A673 (cell line): ENCODE data around the gene PAPSS2. TPM values are rescaled to one million over a fixed set of nuclear protein-coding genes. Genes with fewer than 3 reads are reported as not detected.

Experiments used
- BruUV-seq: library from RNA; stranded (reverse); fragments of 400-500 nt; replicated peaks from 2 replicates; lab custom pipeline; 2021; lab: Mats Ljungman, UMichigan
- CTCF ChIA-PET: fragments of 300-600 bp; sonication (Branson Sonifier 250); formaldehyde crosslinking; loops from one replicate; lab custom pipeline; 2022; ENCODE audit warnings: antibody characterized with exemption; lab: Charles Lee
- POLR2A ChIA-PET: fragments of 300-600 bp; sonication (Branson Sonifier 250); formaldehyde crosslinking; loops from one replicate; lab custom pipeline; 2022; ENCODE audit warnings: antibody characterized with exemption; ENCODE audit not compliant: low non-redundant PET; lab: Charles Lee
- DNase-seq: peaks from one replicate; pipeline ENCODE4 v3.0.0-alpha.2; 2015; ENCODE audit warnings: low spot score
- H3K27ac ChIP-seq: fragments of 200-600 bp; sonication (generic); 2 replicates; pipeline ENCODE4 v1.5.1; 2016; ENCODE audit warnings: mixed run types, low read depth, mild to moderate bottlenecking, mixed read lengths, antibody characterized with exemption, low read length; ENCODE audit not compliant: poor library complexity, severe bottlenecking
- H3K27me3 ChIP-seq: fragments of 200-600 bp; sonication (generic); replicated peaks from 2 replicates; pipeline ENCODE4 v1.6.1; 2017; ENCODE audit warnings: mixed run types, low read depth, mild to moderate bottlenecking, mixed read lengths, antibody characterized with exemption, low read length; ENCODE audit not compliant: insufficient read depth, poor library complexity
- H3K36me3 ChIP-seq: fragments of 200-600 bp; sonication (generic); 2 replicates; pipeline ENCODE4 v1.6.1; 2016; ENCODE audit warnings: mixed run types, mild to moderate bottlenecking, mixed read lengths, antibody characterized with exemption, low read length; ENCODE audit not compliant: insufficient read depth, poor library complexity, severe bottlenecking
- H3K4me1 ChIP-seq: fragments of 200-600 bp; sonication (generic); 2 replicates; pipeline ENCODE4 v1.6.1; 2017; ENCODE audit warnings: mixed run types, mild to moderate bottlenecking, mixed read lengths, antibody characterized with exemption, low read length; ENCODE audit not compliant: insufficient read depth, poor library complexity, severe bottlenecking
- H3K4me3 ChIP-seq: fragments of 200-600 bp; sonication (generic); 2 replicates; pipeline ENCODE4 v1.5.1; 2016; ENCODE audit warnings: low read depth, mixed run types, mild to moderate bottlenecking, mixed read lengths, low read length; ENCODE audit not compliant: poor library complexity, severe bottlenecking
- H3K9me3 ChIP-seq: fragments of 200-600 bp; sonication (generic); 2 replicates; pipeline ENCODE4 v1.6.1; 2016; ENCODE audit warnings: mixed run types, low read depth, mild to moderate bottlenecking, mixed read lengths, antibody characterized with exemption, low read length; ENCODE audit not compliant: poor library complexity, severe bottlenecking
- EZH2 ChIP-seq: fragments of 200-600 bp; sonication (generic); IDR thresholded peaks from 2 replicates; pipeline ENCODE4 v1.6.1; 2017; ENCODE audit warnings: borderline replicate concordance, low read depth, mild to moderate bottlenecking, mixed read lengths, antibody characterized with exemption, low read length; ENCODE audit not compliant: poor library complexity, severe bottlenecking
- intact Hi-C: fragments of 100-400 bp; cut with micrococcal nuclease; formaldehyde crosslinking; loops from one replicate; pipeline ENCODE4 v1.10.0; 2022; ENCODE audit not compliant: unreplicated experiment
- total RNA-seq: library from RNA; stranded (reverse); gene quantifications from 2 replicates; pipeline ENCODE4 v1.2.3, GENCODE V29; 2021
- TF ChIP-seq, protein P1 (sequence below): fragments of 300-800, 200-600 bp; sonication (generic); conservative IDR thresholded peaks from 2 replicates; pipeline ENCODE4 v1.5.1; 2017; ENCODE audit warnings: low read depth, mild to moderate bottlenecking, antibody characterized with exemption, low read length, moderate library complexity, mixed read lengths

Gene PAPSS2
- total RNA-seq, 1 experiment from 2014 or later: 14.0 TPM

DNA sequence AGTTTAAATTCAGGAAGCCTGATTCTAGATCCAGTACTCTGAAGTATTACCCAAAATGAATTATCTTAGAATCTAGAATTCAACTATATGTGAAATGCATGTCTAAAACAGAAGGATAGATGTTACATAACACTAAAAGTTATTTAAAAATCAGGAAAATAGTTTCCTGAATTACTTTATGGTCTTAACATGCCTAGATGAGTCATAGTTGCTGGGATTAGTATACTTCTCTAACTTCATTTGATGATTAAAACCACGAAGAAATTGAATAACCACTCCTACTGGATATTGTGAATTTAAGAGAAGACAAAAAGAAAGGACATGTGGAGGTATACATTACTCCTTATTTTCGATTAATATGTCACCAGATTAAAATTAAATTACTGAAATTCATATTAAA is 92.9 kb downstream of the PAPSS2 start:
- Histone ChIP-seq H3K27me3 (no peaks in the 10 kb centered on the region), H3K36me3 (no peaks in the 10 kb centered on the region), H3K27ac (peak overlapping the region; percentile 15), H3K4me3 (no peak overlapping the region), H3K4me1 (peaks cover 37% of the 10 kb centered on the region), H3K9me3 (no peaks in the 10 kb centered on the region)
- POLR2A ChIA-PET: no interaction called here
- no peak for TF ChIP-seq EZH2
- TF ChIP-seq, protein P1, sequence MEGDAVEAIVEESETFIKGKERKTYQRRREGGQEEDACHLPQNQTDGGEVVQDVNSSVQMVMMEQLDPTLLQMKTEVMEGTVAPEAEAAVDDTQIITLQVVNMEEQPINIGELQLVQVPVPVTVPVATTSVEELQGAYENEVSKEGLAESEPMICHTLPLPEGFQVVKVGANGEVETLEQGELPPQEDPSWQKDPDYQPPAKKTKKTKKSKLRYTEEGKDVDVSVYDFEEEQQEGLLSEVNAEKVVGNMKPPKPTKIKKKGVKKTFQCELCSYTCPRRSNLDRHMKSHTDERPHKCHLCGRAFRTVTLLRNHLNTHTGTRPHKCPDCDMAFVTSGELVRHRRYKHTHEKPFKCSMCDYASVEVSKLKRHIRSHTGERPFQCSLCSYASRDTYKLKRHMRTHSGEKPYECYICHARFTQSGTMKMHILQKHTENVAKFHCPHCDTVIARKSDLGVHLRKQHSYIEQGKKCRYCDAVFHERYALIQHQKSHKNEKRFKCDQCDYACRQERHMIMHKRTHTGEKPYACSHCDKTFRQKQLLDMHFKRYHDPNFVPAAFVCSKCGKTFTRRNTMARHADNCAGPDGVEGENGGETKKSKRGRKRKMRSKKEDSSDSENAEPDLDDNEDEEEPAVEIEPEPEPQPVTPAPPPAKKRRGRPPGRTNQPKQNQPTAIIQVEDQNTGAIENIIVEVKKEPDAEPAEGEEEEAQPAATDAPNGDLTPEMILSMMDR: no peak
- no TSS peak for BruUV-seq
- peak; percentile 56 for DNase-seq
- intact Hi-C loops: no loop called here
- CTCF ChIA-PET: no interaction called here

DNA sequence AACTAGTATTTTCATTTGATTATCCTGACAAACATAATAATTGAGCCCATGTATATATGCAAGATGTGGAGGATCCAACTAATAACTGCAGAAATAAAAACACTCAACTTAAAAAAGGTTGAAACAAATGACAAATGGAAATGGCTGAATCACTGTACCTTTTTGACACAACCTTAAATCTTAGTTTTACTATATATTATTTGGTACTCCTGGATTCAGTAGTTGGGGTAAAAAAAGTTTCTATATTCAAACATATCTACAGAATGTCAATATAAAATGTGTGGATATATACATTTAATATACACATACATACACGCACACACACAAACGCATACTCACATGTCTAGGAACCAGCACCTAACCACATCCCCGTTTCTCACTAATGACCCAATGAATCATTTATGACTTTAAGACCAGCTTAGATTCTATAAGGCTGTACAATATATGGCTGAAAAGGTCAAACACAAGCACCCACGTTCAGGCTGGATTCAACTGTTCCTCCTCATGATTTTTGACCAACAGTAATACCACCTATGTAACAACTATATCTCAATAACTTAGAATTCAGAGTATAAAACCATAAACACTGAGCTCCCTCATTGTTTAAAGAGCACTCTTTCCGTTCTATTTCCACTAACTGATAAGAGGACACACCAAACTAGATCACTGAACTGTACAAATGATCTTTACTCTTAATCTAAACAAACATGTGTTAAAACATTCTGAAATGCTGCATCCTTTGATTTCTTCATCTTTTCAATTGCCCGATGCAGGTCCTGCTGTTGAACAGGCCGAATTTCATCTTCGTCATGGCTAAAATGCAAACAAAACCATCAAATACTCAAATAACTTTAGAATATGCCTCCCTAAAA is 94.6 kb downstream of the PAPSS2 start:
- Histone ChIP-seq H3K36me3 (no peaks in the 10 kb centered on the region), H3K4me1 (peaks cover 36% of the 10 kb centered on the region), H3K27ac (no peak overlapping the region), H3K27me3 (no peaks in the 10 kb centered on the region), H3K4me3 (no peak overlapping the region), H3K9me3 (no peaks in the 10 kb centered on the region)
- DNase-seq: no peak
- ChIA-PET CTCF (interaction anchor here (0.6 kb wide), 1 partner anchor 13 kb away, joined by 3 read pairs; no protein-coding TSS in a partner anchor), POLR2A (no interaction called here)
- TF ChIP-seq, protein P1: no peak
- no TSS peak for BruUV-seq
- intact Hi-C loops: no loop called here

DNA sequence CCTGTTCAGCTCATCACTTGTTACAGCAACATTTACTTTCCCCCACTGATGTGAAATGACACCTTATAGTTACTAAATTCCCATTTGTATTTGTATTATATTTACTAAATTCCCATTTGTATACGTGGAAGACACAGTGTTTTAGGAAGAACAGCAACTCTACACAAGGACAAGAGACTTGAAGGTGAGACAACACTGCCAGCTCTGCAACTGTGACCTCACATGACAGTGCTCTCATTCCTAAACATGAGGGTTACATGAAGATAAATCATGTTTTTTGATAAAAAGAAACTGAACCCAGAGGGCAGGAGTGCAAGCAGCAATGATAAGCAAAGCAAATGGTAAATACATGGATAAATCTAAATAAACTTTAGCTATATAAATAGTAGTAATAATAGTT is 98.0 kb downstream of the PAPSS2 start:
- Histone ChIP-seq H3K9me3 (no peaks in the 10 kb centered on the region), H3K27ac (no peak overlapping the region), H3K4me1 (peaks cover 6% of the 10 kb centered on the region), H3K27me3 (no peaks in the 10 kb centered on the region), H3K36me3 (no peaks in the 10 kb centered on the region), H3K4me3 (no peak overlapping the region)
- ChIA-PET POLR2A (no interaction called here), CTCF (no interaction called here)
- no TSS peak for BruUV-seq
- no peak for DNase-seq
- TF ChIP-seq EZH2: no peak
- TF ChIP-seq, protein P1: no peak
- intact Hi-C loops: no loop called here
